Adrenal gland (tissue), 12 donors: Measurements from ENCODE around the gene RAD51B. TPM values are rescaled to one million over a fixed set of nuclear protein-coding genes. Genes with fewer than 3 reads are reported as not detected.

Experiments used
- DNase-seq, 7 donors: peaks; one replicate each; pipeline ENCODE4 v3.0.0-alpha.2; 2019 to 2020
- H3K27ac ChIP-seq, 5 donors: fragments of 200-600 bp; sonication (generic) in 4 of 5; 1 replicate in 3 of 5; 2 replicates in 2 of 5; pipeline versions ENCODE4 v1.5.1 to v1.8.0; 2016 to 2020; ENCODE audit warnings: mild to moderate bottlenecking in 1 of 5
- H3K27me3 ChIP-seq: fragments of 200-600 bp; 2 replicates; pipeline ENCODE4 v1.8.0; 2021
- H3K36me3 ChIP-seq, 2 donors: fragments of 200-600 bp; replicated peaks in 1 of 2; 1 replicate in 1 of 2; 2 replicates in 1 of 2; pipeline versions ENCODE4 v1.5.1 to v1.8.0; 2018 to 2022
- H3K4me1 ChIP-seq, 2 donors: fragments of 200-600 bp; replicated peaks in 1 of 2; 1 replicate in 1 of 2; 2 replicates in 1 of 2; pipeline versions ENCODE4 v1.5.1 to v1.8.0; 2018 to 2021
- H3K4me3 ChIP-seq, 4 donors: fragments of 200-600 bp; sonication (generic) in 3 of 4; one replicate each; pipeline ENCODE4 v1.5.1; 2016 to 2018
- H3K9me3 ChIP-seq, 3 donors: fragments of 200-600 bp; sonication (generic) in 1 of 3; replicated peaks in 1 of 3; 1 replicate in 2 of 3; 2 replicates in 1 of 3; pipeline versions ENCODE4 v1.5.1 to v1.8.0; 2016 to 2021
- POLR2A ChIP-seq, 2 donors: fragments of 450-650 bp; IDR thresholded peaks; one replicate each; pipeline ENCODE4 v1.6.1; 2017; ENCODE audit warnings: antibody characterized with exemption in 2 of 2, mild to moderate bottlenecking in 2 of 2, moderate library complexity in 1 of 2
- WGBS, 4 donors: extraction: QIAGEN DNeasy Blood & Tissue Kit in 2 of 4; methylation state at CpG; one replicate each; pipeline versions ENCODE4 v1.1.5 to v1.1.7; 2013 to 2017; 5-methylcytosine and 5-hydroxymethylcytosine counted together
- intact Hi-C, 2 donors: fragments of 100-400 bp; cut with DNase I; formaldehyde crosslinking; loops; one replicate each; pipeline versions ENCODE4 v1.14.1 to v1.15.0; 2022 to 2023
- polyA plus RNA-seq, 3 donors: library from polyadenylated mRNA; stranded (reverse); fragments of 200-250 nt in 2 of 3; fragments of 350-450 nt in 1 of 3; fragmentation: Illumina TruSeq in 1 of 3; extraction: RNeasy Lipid Tissue Mini Kit (QIAGEN cat#74804) in 1 of 3; gene quantifications; one replicate each; pipeline ENCODE4 v1.2.3, GENCODE V29; 2013 to 2014
- total RNA-seq, 9 donors: library from RNA; depleted of rRNA in 4 of 9; stranded (reverse); fragments of >200 nt in 4 of 9; fragments of 120-200 nt in 1 of 9; fragmentation: NEBNext Ultra II Directional in 1 of 9; extraction: Animal tissue kit (Norgen Biotek cat#: 25700) in 1 of 9; gene quantifications; one replicate each; pipeline versions ENCODE4 v1.1.0 to v1.2.4, GENCODE V29; 2013 to 2023
- TF ChIP-seq, protein P1 (sequence below), 6 experiments: fragments of 450-650 bp in 4 of 6; fragments of 200-600 bp in 2 of 6; sonication (generic) in 1 of 6; IDR thresholded peaks; 1 replicate in 5 of 6; 2 replicates in 1 of 6; pipeline versions ENCODE4 v1.5.1 to v1.8.0; 2016 to 2021; ENCODE audit warnings: antibody characterized with exemption in 6 of 6, mild to moderate bottlenecking in 2 of 6, moderate library complexity in 1 of 6
- donor health status: healthy with polysubstance abuse.
- donor health status: Bipolar disorder and iron deficiency.
- donor health status: DM: yes; HTN: yes; CAD: no.
- donor health status: DM: no; HTN: no; CAD: no.
- donor health status: DM: no; HTN: no; CAD: no.
- donor health status: DM: yes; HTN: yes; CAD: no.

Gene RAD51B
- total and polyA plus RNA-seq, 12 donors: 2.3 to 24.6 (median 12.4) TPM

DNA sequence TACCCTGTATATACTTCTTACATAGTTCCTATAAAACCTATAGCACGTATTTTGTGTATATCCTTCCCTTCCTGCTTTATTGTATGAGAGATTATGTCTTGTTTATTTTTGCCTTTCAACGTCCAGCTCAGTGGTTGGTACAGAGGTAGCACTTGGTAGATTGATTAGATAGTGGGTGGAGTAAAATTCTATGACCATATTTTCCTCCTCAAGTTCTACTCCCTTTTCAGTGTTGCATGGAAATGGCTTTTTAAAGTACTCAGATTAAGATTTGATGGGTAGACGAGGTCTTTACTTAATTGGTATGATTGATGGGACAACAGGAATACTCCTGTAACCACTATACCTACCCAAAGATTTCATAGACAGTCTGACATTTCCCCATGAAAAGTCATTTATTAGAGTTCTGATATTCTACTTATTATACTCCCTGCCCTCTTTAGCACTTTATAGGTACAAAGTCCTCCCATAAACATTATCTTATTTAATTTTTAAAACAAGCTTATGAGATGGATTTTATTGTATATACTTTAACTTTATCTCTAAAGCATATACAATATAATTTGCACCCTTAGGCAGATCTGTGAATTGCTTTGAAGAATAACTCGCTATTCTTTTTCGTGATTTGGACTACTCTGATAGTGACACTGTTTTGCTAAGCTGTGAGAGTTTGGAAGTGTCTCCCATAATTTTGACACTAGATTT is 348.0 kb downstream of the RAD51B start:
- no peak for DNase-seq
- H3K36me3 ChIP-seq: no peaks in the 10 kb centered on the region
- no peaks in the 10 kb centered on the region for H3K9me3 ChIP-seq
- H3K27ac ChIP-seq: no peak overlapping the region
- TF ChIP-seq, protein P1, sequence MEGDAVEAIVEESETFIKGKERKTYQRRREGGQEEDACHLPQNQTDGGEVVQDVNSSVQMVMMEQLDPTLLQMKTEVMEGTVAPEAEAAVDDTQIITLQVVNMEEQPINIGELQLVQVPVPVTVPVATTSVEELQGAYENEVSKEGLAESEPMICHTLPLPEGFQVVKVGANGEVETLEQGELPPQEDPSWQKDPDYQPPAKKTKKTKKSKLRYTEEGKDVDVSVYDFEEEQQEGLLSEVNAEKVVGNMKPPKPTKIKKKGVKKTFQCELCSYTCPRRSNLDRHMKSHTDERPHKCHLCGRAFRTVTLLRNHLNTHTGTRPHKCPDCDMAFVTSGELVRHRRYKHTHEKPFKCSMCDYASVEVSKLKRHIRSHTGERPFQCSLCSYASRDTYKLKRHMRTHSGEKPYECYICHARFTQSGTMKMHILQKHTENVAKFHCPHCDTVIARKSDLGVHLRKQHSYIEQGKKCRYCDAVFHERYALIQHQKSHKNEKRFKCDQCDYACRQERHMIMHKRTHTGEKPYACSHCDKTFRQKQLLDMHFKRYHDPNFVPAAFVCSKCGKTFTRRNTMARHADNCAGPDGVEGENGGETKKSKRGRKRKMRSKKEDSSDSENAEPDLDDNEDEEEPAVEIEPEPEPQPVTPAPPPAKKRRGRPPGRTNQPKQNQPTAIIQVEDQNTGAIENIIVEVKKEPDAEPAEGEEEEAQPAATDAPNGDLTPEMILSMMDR (IDR thresholded peaks at IDR 0.05): no peak
- no peak for TF ChIP-seq POLR2A (IDR thresholded peaks at IDR 0.05)
- 85 to 92% (median 89%) methylated on average over 5 of the region's 5 CpGs for WGBS, 4 donors
- H3K4me1 ChIP-seq: peaks cover 0 to 9% of the 10 kb centered on the region in 2 donors
- intact Hi-C loops: no loop called here
- H3K4me3 ChIP-seq: no peak overlapping the region
- no peaks in the 10 kb centered on the region for H3K27me3 ChIP-seq

DNA sequence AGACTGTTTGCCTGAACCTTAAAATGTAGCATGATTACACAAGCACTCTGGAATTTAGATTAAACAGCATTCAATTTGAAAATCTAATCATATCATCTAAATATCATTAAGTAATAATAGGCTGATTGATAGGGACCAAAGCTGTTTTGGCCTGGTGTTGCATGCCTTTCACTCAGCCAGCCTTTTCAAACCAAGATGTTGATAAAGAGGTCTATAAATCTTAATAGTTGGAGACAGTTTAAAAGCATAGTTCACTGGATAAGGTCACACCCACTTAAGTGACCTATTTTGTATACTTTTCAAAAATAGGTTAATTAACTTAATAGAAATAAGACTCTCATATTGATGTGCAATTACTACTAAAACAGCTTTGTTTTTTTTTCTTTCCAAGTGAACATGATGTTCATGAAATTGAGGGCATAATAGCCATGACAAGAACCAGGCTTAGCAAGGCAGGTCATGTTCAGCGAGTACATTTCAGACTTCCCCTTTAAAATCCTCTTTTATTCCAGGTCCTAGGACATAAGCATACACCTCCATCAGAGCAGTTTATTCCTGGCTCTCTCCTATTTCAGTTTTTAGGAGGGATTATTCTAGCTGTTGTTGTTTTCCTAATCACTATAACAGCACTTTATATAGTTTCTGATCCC is 349.0 kb downstream of the RAD51B start:
- Histone ChIP-seq H3K36me3 (no peaks in the 10 kb centered on the region), H3K4me3 (no peak overlapping the region), H3K4me1 (peaks cover 0 to 14% of the 10 kb centered on the region in 2 donors), H3K27ac (peak overlapping the region in 1 of 5 donors; percentile 13), H3K9me3 (no peaks in the 10 kb centered on the region), H3K27me3 (no peaks in the 10 kb centered on the region)
- DNase-seq: no peak
- intact Hi-C loops: no loop called here
- no peak for TF ChIP-seq POLR2A (IDR thresholded peaks at IDR 0.05)
- TF ChIP-seq, protein P1 (IDR thresholded peaks at IDR 0.05): no peak
- 77 to 87% (median 79%) methylated on average over 1 of the region's 1 CpG for WGBS, 4 donors

DNA sequence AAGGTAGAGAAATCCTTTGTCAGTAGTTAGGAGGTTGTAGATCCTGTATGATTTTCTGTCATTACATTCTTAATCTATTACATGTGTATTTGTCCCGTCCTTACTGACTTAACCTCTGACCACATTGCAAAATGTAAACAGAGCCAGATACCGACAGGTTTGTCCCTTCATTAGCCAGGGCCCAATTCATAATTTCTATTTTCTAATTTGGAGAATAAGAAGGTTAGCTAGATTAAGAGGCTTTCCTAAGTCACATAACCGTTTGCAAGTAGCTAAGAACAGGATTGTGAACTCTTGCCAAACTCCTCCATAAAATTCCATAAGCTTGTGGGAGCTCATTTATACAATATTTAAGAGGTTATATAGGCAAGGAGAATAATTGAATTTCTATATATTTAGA is 352.6 kb downstream of the RAD51B start:
- no peak for DNase-seq
- intact Hi-C loops: no loop called here
- no peak overlapping the region for H3K27ac ChIP-seq
- no peaks in the 10 kb centered on the region for H3K36me3 ChIP-seq
- no peaks in the 10 kb centered on the region for H3K27me3 ChIP-seq
- peaks cover 0 to 5% of the 10 kb centered on the region in 2 donors for H3K4me1 ChIP-seq
- H3K4me3 ChIP-seq: no peak overlapping the region
- no peak for TF ChIP-seq POLR2A (IDR thresholded peaks at IDR 0.05)
- TF ChIP-seq, protein P1 (IDR thresholded peaks at IDR 0.05): no peak
- WGBS, 4 donors: 84 to 93% (median 92%) methylated on average over 3 of the region's 3 CpGs
- H3K9me3 ChIP-seq: no peaks in the 10 kb centered on the region

DNA sequence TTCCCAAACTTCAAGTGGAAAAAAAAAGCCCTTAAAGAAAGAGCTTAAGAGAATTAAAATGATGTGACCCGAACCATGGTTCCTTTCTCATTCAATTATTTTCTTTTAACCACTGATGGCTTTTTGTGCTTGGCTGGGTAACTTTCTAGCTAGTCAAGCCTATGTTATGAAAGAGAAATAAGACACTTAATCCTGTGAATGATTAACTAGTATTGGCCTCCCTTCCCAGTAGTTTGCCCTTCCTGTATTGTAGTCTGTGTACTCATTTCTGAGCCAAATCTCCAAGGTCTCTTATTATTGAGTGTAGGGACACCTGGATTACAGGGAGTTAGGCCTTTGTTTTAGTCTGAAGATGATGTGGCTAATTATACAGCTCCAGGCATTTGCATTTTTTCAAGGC is 353.0 kb downstream of the RAD51B start:
- H3K27me3 ChIP-seq: no peaks in the 10 kb centered on the region
- 93 to 98% (median 93%) methylated on average over 1 of the region's 1 CpG for WGBS, 4 donors

More for the DNA sequence above, 353.0 kb downstream of the RAD51B start:
- TF ChIP-seq, protein P1 (IDR thresholded peaks at IDR 0.05): no peak
- no peak for TF ChIP-seq POLR2A (IDR thresholded peaks at IDR 0.05)
- no peak for DNase-seq
- H3K9me3 ChIP-seq: no peaks in the 10 kb centered on the region
- H3K36me3 ChIP-seq: no peaks in the 10 kb centered on the region
- intact Hi-C loops: no loop called here
- H3K4me3 ChIP-seq: no peak overlapping the region
- peaks cover 0 to 5% of the 10 kb centered on the region in 2 donors for H3K4me1 ChIP-seq
- no peak overlapping the region for H3K27ac ChIP-seq
